Ascending aorta (tissue), 2 donors: Measurements from ENCODE around the gene FGF11. TPM values are rescaled to one million over a fixed set of nuclear protein-coding genes. Genes with fewer than 3 reads are reported as not detected.
A peak's percentile ranks its signal among the peaks of the same experiment; 100 is the strongest.

Source experiments
- DNase-seq, 2 donors: peaks; one replicate each; pipeline ENCODE4 v3.0.0-alpha.2; 2019; ENCODE audit warnings: low spot score in 2 of 2
- H3K27ac ChIP-seq, 2 donors: fragments of 200-600 bp; sonication (generic); one replicate each; pipeline ENCODE4 v1.5.1; 2016 to 2017; ENCODE audit warnings: mild to moderate bottlenecking in 1 of 2
- H3K27me3 ChIP-seq: fragments of 200-600 bp; sonication (generic); one replicate; pipeline ENCODE4 v1.5.1; 2017
- H3K36me3 ChIP-seq, 2 donors: fragments of 200-600 bp; sonication (generic); one replicate each; pipeline ENCODE4 v1.5.1; 2016
- H3K4me1 ChIP-seq, 2 donors: fragments of 200-600 bp; sonication (generic); one replicate each; pipeline ENCODE4 v1.5.1; 2016 to 2017; ENCODE audit warnings: mild to moderate bottlenecking in 1 of 2
- H3K4me3 ChIP-seq, 2 donors: fragments of 200-600 bp; sonication (generic); one replicate each; pipeline ENCODE4 v1.5.1; 2016 to 2017; ENCODE audit warnings: mild to moderate bottlenecking in 1 of 2
- H3K9me3 ChIP-seq, 2 donors: fragments of 200-600 bp; sonication (generic); one replicate each; pipeline ENCODE4 v1.5.1; 2016
- intact Hi-C: fragments of 100-400 bp; cut with DNase I; formaldehyde crosslinking; loops from one replicate; pipeline ENCODE4 v1.15.1; 2023
- total RNA-seq: library from RNA; depleted of rRNA; stranded (reverse); fragments of >200 nt; gene quantifications from one replicate; pipeline ENCODE4 v1.1.0, GENCODE V29; 2016
- TF ChIP-seq, protein P1 (sequence below), 3 experiments: fragments of 200-600 bp in 2 of 3; fragments of 450-650 bp in 1 of 3; sonication (generic) in 2 of 3; IDR thresholded peaks; one replicate each; pipeline ENCODE4 v1.5.1; 2016 to 2019; ENCODE audit warnings: antibody characterized with exemption in 3 of 3, mild to moderate bottlenecking in 1 of 3, moderate library complexity in 1 of 3

The FGF11 gene
- total RNA-seq, 1 donor from 2014 or later: 0.32 TPM

DNA sequence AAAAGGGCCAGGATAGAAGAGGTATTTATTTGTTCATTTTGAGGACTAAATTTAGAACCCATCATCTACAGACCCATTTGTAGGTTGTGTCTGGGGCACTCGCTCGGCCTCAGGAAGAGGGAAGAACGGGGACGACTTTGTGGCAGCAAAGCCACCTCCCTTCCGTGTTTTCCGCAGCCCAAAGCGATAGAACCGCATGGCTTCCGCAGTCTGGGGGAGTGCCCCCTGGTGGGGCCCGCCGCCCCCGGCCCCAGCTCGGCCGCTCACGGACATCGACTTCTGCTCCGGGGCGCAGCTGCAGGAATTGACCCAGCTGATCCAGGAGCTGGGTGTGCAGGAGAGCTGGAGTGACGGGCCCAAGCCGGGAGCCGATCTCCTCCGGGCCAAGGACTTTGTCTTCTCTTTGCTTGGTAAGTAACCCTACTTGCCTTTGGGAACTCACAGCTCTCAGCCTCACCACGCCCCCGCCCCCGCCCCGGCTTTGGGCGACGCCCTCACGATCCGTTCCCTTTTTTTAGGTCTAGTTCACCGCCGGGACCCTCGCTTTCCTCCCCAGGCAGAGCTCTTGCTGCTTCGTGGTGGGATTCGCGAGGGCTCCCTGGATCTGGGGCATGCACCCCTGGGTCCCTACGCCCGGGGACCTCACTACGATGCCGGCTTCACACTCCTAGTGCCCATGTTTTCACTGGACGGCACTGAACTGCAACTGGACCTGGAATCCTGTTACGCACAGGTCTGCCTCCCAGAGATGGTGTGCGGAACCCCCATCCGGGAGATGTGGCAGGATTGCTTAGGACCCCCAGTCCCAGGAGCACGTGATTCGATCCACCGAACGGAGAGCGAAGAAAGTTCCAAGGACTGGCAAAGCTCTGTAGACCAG lies 3.4 kb upstream of the FGF11 start:
- H3K27ac ChIP-seq: peak overlapping the region; percentile 45 to 52
- intact Hi-C loops: loop anchor here (1.0 to 2.0 kb wide), 4 partner anchors 19 to 125 kb away; partner anchors contain the start of genes KCTD11, SENP3 and TMEM256
- H3K9me3 ChIP-seq: no peaks in the 10 kb centered on the region
- peak overlapping the region; percentile 59 to 69 for H3K4me3 ChIP-seq
- TF ChIP-seq, protein P1, sequence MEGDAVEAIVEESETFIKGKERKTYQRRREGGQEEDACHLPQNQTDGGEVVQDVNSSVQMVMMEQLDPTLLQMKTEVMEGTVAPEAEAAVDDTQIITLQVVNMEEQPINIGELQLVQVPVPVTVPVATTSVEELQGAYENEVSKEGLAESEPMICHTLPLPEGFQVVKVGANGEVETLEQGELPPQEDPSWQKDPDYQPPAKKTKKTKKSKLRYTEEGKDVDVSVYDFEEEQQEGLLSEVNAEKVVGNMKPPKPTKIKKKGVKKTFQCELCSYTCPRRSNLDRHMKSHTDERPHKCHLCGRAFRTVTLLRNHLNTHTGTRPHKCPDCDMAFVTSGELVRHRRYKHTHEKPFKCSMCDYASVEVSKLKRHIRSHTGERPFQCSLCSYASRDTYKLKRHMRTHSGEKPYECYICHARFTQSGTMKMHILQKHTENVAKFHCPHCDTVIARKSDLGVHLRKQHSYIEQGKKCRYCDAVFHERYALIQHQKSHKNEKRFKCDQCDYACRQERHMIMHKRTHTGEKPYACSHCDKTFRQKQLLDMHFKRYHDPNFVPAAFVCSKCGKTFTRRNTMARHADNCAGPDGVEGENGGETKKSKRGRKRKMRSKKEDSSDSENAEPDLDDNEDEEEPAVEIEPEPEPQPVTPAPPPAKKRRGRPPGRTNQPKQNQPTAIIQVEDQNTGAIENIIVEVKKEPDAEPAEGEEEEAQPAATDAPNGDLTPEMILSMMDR (IDR thresholded peaks at IDR 0.05): no peak
- peaks cover 14% of the 10 kb centered on the region for H3K27me3 ChIP-seq
- peak in 1 of 2 donors; percentile 74 for DNase-seq
- no peaks in the 10 kb centered on the region for H3K36me3 ChIP-seq
- H3K4me1 ChIP-seq: peaks cover 18 to 36% of the 10 kb centered on the region in 2 donors

DNA sequence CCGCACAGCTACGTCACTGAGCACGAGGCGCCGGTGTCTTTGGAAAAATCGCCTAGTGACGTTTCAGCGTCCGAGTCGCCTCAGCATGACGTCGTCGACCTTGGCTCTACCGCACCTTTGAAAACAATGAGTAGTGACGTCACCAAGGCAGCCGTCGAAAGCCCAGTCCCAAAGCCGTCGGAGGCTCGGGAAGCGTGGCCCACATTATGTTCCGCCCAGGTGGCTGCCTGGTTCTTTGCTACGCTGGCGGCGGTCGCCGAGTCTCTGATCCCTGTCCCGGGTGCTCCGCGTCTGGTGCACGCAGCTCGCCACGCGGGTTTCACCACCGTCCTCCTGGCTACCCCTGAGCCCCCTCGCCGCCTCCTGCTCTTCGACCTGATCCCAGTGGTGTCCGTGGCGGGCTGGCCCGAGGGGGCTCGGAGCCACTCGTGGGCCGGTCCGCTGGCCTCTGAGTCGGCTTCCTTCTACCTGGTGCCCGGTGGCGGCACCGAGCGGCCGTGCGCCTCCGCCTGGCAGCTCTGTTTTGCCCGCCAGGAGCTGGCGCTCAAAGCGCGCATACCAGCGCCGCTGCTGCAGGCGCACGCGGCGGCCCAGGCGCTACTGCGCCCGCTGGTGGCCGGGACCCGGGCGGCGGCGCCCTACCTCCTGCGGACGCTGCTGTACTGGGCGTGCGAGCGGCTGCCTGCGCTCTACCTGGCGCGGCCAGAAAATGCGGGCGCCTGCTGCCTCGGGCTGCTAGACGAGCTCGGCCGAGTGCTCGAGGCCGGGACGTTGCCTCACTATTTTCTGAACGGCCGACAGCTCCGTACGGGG lies 2.5 kb upstream of the FGF11 start:
- DNase-seq: peak in 1 of 2 donors; percentile 86
- Histone ChIP-seq H3K36me3 (no peaks in the 10 kb centered on the region), H3K4me3 (peak overlapping the region; percentile 59 to 69), H3K9me3 (no peaks in the 10 kb centered on the region), H3K27me3 (peaks cover 14% of the 10 kb centered on the region), H3K4me1 (peaks cover 18 to 36% of the 10 kb centered on the region in 2 donors), H3K27ac (peak overlapping the region; percentile 45 to 62)
- TF ChIP-seq, protein P1 (IDR thresholded peaks at IDR 0.05): peak; percentile 61 to 89 (median 76)
- intact Hi-C loops: loop anchor here (1.0 to 2.0 kb wide), 4 partner anchors 18 to 124 kb away; partner anchors contain the start of genes KCTD11, POLR2A and SENP3

DNA sequence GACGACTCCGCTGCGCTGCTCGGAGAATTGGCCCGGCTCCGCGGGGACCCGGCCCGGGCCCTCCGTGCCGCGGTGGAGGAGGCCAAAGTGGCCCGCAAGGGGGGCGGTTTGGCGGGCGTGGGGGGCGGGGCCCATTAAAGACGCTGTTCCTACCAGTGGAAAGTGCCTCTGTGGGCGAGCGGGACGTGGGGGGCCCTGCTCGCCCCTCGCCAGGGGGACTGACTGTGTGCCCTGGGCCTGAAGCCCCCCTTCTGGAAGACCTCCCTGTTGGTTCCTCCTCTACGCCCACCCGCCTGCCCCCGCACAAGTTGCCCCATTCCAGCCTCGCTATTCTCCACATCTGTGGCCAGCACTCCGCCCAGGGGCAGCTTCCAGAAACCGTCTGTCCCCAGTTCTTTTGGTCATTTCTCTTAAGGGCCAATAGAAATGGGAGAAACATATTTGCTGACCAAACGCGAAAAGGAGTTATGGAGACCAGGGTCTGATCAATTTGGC lies 1.9 kb upstream of the FGF11 start:
- peaks cover 14% of the 10 kb centered on the region for H3K27me3 ChIP-seq
- TF ChIP-seq, protein P1 (IDR thresholded peaks at IDR 0.05): no peak
- H3K36me3 ChIP-seq: no peaks in the 10 kb centered on the region
- peak overlapping the region in 1 of 2 donors; percentile 45 for H3K27ac ChIP-seq
- H3K4me3 ChIP-seq: peak overlapping the region; percentile 45 to 69
- peaks cover 18 to 36% of the 10 kb centered on the region in 2 donors for H3K4me1 ChIP-seq
- no peak for DNase-seq
- intact Hi-C loops: loop anchor here (1.0 to 2.0 kb wide), 3 partner anchors 17 to 123 kb away; partner anchors contain the start of genes POLR2A and SENP3
- H3K9me3 ChIP-seq: no peaks in the 10 kb centered on the region

DNA sequence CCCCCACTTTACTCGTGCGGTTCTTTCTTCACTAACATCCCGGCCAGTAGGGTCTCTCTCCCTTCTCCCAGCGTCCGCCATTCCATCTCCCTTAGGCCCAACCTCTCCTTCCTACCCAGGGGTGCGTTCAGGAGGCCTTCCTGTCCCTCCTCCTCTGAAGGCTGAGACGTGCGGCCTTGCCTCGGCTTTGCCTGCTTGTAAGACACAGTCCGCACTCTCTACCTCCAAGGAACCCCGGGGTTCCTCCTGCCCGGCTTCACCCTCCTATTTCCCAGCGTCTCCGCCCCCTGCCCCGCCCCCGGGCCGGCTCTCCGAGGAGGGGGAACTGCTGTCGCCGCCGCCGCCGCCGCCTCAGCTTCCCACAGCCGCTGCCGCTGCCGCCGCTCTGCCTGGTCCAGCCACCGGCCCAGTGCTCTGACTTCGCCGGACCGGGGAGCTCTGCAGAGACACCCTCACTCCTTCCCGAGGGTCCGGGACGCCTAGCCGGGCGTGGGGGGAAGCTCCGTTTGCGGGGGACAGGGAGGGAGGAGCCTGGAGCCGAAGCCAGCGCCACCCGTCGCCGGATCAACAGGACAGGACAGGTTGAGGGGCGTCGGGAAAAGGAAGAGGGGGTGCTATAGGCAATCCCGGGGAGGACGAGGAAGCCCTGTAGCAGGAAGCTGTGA lies 1.2 kb upstream of the FGF11 start:
- H3K36me3 ChIP-seq: no peaks in the 10 kb centered on the region
- intact Hi-C loops: loop anchor here (1.0 to 2.0 kb wide), 4 partner anchors 17 to 123 kb away; partner anchors contain the start of genes POLR2A and SENP3
- peaks cover 14% of the 10 kb centered on the region for H3K27me3 ChIP-seq
- no peak for DNase-seq
- peak overlapping the region in 1 of 2 donors; percentile 25 for H3K27ac ChIP-seq
- peaks cover 18 to 36% of the 10 kb centered on the region in 2 donors for H3K4me1 ChIP-seq
- TF ChIP-seq, protein P1 (IDR thresholded peaks at IDR 0.05): no peak
- H3K9me3 ChIP-seq: no peaks in the 10 kb centered on the region
- peak overlapping the region; percentile 45 to 69 for H3K4me3 ChIP-seq
